Muscle of back (tissue), 11 donors: ENCODE measurements around the gene KCNA10. TPM values are rescaled to one million over a fixed set of nuclear protein-coding genes. Genes with fewer than 3 reads are reported as not detected.
"Not testable (repeated sequence)": the region's sequence is repeated elsewhere in the genome, so short reads cannot be mapped to it uniquely, and the experiment has no call there.

Source experiments
- DNase-seq, 3 donors: peaks; one replicate each; pipeline versions ENCODE4 v3.0.0 to v3.0.0-alpha.2; 2013
- polyA plus RNA-seq, 10 donors: library from polyadenylated mRNA; unstranded; fragments of 120-200 nt; gene quantifications; one replicate each; pipeline ENCODE4 v1.2.1, GENCODE V29; 2013; ENCODE audit not compliant: insufficient read length in 10 of 10

KCNA10 gene
- polyA plus RNA-seq, 10 donors = 0.10 to 1.1 (median 0.52) TPM

DNA sequence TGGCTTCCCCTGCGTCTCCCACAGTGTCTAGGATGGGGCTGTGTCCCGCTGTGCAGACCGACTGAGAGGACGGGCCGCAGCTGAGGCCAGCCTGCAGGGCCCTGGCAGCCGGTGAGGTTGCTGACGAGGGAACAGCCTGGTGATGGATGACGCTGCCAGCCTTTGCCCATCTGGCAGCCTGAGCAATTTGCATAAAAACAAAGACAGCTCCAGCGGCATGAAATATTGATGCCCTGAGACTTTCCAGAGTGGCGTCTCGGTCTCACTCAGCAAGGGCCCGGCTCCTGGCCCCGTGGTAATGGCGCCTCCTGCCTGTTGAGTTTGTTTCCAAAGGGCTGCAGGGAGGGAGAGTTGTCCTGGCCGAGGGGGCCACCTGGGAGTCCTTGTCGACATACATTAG lies 19.1 kb upstream of the KCNA10 start:
- DNase-seq = no peak

DNA sequence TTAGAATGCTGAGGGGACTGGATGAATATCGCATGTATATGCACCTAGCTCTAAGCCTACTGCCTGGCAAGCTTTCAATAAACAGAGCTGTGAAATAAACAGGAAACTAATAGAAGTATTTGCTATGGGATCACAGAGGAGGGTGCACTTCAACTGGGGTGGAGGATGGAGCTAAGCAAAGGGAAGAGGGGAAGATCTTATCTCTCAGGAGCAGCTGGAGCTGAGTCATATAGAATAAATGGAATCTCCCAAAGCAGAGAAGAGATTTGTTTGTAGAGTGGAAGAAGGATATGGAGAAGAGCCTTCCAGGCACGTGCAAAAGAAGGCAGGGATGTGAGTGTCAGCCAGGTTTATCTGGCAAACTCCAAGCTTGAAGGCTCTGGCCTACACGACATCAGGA lies 17.0 kb upstream of the KCNA10 start:
- no peak for DNase-seq

DNA sequence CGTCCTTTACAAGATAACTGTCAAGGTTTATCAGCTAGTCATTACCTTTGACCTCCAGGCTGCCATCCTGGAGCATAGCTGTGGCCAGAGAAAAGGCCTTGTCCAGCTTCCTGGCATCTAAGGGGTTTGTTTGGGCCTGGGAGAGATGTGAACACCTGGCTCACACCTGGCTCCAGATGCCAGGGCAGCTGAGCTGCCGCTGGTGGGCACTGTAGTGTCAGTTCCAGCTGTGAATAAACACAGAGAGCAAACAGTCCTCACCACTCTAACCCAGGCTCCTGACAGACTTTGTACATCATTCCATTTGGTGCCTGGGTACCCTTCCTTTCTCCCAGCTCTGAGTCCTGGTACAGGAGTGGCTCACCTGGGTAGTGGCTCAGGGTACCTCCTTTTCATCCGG lies 14.3 kb upstream of the KCNA10 start:
- no peak for DNase-seq

DNA sequence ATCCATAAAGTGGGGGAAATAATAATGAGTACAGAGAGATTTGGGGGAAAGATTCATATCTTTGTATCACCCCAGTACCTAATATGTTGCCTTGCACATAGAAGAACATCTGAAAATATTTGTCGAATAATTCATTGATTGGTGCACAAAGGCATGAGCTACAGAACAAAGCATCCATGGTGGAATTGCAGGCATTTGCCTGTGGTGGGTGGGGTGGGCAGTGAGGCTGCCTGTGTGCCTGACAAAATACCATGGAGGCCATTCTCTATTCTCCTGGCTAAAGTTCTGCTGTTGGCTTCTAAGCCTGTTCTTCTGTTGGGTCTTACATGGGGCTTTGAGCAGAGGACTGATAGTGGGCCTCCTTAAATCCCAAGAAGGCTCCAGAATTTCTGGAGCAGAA lies 10.0 kb upstream of the KCNA10 start:
- no peak for DNase-seq

DNA sequence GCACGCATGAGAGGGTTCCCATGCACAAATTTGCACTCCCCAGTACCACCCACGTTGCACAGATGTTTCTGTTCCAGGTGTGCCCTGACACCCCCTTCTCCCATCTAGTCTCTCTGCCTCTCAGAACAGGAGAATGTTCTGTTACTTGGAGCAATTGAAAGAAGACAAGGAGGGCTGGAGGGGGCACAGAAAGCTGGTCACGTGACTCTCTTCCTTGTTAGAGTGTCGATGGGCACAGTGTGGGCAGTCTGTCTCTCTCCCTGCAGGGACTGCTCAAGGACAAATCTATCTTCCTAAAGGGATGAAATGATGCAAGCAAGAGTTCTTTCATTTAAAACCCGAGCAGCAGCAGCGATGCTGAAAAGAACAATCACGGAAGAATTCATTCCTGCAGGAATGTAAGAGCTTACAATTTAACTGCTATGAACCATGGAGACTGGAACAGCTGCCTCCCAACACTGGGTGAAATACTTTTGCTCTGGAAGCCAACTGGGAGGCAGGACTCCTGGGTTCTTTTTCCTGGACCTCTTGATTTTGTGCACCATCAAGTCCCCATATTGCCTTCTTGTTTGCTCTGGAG lies 7.3 kb upstream of the KCNA10 start:
- DNase-seq = no peak

DNA sequence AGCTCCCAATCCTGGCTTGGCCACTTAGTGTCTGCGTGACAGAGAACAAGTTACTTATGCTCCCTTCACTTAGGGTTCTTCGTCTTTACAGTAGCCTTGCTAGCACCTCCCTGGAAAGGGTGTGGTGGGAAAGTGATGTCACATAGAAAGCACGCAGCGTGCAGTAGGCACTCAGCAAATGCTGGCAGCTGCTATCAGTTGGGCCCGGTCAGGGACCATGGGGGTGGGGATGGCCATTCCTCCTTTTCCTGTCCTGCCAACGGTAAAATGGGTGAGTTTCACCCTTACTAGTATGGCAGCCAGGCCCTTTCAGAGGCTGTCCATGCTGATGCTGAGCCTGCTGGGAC lies 6.2 kb upstream of the KCNA10 start:
- DNase-seq = no peak

DNA sequence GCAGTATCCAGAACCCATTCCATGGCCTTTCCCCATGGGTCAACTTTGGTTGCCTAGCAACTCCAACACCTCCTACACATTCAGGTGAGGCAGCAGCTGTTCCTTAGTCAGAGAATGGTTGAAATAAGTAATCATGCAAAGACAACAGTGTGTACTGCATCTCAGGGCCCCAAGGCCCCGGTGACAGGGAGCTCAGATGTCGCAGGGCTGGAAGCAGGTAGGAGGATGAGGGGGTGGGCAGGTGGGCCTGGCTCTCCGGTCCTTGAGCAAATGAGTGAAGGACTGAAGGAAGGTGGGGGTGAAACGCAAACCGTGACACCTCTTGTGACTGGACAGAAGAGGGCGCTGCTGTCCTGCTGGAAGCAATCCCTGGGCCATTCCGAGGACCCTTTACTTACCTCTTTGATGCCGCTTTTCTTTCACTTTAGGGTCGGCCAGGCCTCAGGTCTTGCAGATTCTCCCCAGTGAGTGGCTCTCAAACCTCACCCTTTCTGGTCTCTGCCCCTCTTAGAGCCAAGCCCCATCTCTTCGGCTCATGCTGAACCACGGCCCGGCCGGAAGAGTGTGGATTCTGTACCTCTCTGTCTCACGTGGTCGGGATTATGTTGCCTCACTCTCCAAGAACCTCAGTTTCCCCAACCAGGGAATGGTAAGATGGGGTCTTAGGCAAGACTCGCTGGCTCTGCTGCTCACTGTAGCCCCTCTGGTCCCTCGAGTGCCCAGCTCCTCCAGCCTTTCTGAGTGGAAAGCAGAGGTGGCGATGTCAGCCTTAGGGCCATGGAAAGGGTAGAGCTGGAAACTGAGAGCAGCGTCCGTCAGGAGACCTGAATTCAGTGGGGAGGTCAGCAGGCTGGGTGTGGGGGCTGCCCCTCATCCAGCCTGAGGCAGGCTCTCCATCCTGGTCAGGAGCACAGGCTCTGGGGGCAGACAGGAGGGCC lies 5.6 kb upstream of the KCNA10 start:
- peak in 2 of 3 donors; percentile 31 to 53 for DNase-seq

DNA sequence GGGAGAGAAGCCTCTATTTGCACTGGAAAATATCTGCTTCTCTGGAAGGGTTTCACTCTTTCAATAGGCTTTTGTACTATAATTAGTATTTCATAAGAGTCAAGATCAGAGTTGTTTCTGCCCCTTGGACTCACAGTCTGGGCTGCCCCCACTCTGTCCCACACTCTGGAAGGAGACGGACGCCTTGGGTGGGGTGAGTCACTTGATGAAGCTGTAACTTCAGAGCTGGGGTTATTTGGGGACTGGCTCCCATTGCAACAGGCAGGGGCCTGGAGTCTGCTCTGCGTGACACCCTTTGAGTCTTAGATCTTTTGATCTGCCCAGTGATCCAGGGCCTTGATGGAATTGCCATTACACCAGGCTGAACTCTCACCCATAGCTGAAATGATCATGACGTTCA lies 4.0 kb upstream of the KCNA10 start:
- DNase-seq = no peak

DNA sequence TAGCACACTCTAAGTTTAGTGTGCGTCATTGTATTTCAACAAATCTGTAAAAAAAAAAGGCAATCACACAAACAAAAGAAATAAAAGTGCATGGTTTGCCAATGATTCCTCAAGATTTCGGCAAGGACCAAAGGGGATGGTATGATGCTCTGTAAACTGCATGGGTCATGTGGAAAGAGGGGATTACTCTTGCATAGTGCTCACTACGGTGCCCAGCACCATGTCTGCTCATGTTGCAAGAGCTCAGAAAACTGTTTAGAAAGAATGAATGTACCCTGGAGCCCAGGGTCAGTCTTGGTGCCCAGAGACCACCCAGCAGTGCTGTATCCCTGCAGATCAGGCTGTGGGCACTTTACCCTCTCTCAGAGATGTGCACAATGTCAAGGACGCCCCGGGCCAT lies 3.6 kb upstream of the KCNA10 start:
- DNase-seq = no peak

DNA sequence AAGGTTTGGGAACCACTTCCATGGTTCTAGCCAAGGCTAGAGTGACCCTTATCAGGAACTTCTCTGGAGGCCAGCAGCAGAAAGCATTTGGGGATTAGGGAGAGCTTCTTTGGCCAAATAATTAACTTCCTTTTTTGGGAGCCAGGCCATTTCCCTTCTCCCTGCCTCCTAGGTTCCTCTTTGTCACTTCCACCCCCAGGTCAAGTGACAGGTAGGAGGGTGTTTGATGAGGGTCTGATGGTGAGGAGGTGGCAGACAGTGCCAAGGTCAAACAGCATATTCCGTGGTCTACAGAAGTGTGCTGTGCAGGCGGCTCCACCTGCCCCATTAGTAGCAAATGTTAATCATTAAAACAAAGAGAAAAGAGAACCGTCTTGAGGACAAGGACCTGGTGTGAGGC lies 1.9 kb upstream of the KCNA10 start:
- DNase-seq = no peak

DNA sequence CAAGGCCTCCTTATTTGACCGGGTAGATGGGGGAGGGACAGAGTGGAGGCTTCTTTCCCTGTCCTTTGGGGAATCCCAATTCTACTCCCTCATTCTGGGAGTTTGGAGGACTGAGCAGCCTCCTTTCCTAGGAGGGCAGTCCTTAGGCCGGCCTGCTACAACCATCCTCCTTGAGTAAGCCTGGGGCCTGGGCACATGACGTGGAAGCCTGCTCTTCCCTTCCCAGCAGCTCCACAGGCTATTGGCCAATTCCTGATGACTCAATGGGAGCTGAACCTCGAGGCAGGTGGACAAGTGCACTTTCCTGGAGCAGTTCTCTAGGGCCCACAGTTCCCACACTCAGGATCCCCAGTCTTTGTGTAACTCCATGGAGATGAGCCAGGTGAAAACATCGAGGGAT lies 3.1 kb downstream of the KCNA10 start:
- DNase-seq = no peak

DNA sequence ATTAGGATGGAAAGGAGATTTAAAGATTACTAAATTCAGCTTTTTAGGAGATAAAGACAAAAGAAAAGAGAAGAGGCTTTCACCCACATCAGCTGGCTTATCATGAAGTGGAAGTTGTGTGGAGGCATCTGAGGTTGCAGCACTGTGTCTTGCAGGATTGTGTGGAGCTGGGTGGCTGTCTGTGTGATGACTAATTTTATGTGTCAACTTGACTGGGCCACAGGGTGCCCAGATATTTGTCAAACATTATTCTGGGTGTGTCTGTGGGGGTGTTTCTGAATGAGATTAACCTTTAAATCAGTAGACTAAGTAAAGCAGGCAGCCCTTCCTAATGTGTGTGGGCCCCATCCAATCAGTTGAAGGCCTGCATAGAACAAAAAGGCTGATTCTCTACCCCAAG lies 3.9 kb downstream of the KCNA10 start:
- DNase-seq = no peak

DNA sequence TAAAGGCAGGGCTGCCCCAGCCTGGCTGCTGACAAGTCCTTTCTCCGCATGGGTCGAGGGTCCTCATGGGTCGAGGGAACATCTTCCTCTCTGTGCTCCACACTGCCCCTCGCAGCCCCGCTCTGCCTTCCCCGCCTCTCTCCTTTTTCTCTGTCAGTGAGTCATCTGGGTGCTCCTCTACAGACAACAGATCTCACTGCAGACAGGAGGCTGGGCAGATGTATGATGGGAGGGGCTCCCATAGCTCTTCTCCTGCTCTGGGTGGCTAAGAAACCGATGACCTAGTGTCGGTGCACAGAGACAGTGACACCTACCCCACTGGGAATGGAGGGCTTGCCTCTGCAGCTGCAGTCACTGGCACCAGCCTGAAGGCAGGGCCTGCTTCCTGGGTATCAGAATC lies 5.5 kb downstream of the KCNA10 start:
- no peak for DNase-seq

DNA sequence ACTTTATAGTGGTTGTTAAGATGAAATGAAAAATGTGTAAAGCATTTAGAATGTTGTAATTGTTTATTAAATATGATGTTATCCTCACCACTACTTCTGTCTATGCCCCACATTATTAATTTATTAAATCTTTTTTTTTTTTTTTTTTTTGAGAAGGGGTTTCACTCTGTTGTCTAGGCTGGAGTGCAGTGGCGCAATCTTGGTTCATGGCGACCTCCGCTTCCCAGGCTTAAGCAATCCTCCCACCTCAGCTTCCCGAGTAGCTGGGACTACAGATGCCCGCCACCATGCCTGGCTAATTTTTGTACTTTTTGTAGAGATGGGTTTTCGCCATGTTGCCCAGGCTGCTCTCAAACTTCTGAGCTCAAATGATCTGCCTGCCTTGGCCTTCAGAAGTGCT lies 7.5 kb downstream of the KCNA10 start:
- DNase-seq = no peak

DNA sequence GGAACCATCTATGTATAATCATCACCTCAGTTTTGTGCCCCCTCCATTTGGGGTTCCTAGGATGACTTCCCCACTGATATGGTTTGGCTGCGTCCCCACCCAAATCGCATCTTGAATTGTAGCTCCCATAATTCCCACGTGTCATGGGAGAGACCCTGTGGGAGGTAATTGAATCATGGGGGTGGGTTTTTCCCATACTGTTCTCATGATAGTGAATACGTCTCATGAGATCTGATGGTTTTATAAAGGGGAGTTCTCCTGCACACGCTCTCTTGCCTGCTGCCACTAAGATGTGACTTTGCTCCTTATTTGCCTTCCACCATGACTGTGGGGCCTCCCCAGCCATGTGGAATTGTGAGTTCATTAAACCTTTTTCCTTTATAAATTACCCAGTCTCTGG lies 8.1 kb downstream of the KCNA10 start:
- not testable (repeated sequence) for DNase-seq

DNA sequence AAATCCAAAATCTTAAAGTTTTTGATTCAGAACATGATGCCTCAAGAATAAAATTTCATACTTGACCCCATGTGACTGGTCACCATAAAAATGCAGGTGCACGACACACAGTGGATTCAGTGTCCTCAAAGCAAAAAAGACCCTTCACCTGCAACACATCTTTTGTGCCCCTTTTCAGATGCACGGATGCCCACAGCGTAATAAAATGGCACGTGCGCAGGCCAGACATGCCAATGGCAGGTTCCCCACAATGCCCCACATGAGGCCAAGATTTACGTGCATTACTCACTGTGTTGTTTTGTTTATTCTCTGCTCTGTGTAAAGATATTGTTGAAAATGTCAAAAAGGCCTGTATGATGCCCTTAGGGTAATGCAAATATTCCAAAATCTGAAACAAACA lies 9.3 kb downstream of the KCNA10 start:
- no peak for DNase-seq

DNA sequence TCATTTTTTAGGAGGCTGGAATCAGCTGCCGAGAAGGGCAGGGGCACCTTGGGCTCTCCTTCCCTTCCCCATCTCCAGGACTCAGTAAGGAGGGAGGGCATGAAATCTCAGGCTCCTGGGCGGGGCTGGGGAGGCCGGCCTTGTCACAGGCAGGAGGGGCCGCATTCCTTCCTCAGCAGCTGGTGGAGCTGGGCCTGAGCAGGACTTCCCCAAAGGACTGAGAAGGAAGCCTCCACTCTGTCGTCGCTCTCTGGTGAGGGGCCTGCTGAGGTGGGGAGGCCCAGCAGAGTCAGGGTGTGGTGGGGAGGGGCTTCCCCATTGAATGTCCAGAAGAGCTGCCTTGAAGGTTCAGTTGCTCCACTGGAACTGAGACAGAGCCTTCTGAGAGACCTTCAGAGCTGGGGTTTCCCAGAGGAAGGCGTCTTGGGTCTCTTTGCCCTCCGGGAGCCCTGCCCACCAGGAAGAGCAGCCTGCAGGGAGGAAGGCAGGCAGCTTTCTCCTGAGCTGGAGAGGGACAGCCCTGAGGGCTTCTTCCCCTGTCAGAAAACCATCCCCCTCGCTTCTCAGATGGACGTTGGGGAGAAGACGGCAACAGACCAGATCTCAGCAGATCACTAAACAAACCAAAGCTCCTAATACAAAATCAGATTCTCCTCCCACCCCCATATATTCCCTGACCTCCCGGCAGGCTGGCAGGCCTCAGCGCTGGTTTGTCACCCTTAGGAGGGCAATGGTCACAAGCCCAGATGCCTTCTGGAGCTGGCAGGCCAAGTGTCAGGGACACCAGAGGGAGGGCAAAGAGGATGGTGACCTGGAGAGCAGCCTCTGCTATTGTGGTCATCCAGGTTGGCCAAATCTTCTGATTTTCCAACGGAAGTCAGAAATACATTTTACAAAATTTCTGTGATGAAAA lies 10.7 kb downstream of the KCNA10 start:
- DNase-seq = peak in 2 of 3 donors; percentile 16 to 46

DNA sequence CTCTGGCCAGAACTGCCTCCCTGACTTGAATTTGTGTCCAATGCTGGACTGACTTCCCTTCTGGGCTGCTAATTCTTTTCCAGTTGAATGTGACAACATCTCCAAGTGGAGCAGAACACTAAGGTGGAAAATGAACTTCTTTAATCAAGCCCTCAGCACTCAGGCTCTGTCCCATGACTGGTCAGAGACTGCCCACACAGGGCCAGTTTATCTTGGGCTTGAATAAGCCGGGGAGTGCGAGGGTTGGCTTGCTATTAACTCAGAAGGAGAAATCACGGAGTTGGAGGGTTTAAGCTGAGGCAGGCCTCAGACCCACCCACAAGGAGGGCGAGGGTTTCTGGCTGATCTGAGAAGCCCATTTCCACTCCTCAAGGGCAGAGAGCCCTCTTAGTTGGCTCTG lies 12.4 kb downstream of the KCNA10 start:
- DNase-seq = no peak

DNA sequence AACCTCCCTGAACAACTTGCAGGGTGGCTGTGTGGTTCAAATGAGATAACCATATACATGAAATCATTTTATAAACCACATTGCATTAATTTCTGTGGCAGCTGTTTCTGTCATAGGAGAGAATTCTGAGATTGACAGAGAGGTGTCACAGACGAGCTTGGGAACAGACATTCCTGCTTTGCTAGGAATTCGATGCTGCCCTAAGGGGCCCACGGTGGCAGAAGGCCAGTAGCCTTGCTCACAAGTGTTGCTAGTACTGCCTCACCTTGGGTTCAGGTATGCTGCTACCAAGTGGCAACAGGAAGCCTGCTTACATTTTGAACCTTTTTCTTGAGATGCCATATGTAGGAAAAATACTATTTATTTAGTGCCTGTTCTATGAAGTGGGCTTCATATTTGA lies 13.4 kb downstream of the KCNA10 start:
- no peak for DNase-seq

DNA sequence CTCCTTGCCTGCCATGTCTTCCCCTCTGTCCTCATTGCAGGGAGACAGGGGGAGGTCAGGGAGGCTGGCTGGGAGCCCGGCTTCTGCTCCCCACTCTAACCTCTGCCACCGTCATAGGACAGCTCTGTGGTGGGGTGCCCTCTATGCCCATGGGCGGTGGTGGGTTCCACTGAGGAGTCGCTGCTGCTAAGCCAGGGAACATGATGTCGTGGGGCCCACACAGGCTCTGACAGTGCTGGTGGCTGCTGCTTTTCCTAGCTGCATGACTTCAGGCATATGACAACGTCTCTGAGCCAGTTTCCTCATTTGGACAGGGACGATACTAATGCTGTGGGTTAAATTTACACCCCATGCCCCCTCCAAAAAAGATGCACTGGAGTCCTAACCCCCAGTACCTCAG lies 14.7 kb downstream of the KCNA10 start:
- DNase-seq = no peak

DNA sequence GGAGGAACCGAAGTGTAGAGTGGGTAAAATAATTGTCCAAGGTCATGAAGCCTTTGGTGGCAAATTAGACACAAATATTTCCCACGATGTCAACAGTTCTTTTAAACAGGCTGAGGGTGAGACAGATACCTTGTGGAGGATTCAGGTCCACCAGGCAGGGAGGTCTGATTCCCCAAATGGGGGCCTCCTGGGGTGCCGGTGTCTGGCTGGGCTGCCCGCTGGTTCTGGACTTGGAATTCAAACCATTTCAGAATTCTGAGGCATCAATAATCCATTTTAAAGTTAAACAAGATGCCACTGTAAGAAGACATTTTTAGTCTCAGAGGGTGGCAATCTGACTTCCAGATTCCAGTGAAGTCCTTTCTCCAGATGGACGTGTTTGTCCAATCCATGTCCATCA lies 15.5 kb downstream of the KCNA10 start:
- no peak for DNase-seq

DNA sequence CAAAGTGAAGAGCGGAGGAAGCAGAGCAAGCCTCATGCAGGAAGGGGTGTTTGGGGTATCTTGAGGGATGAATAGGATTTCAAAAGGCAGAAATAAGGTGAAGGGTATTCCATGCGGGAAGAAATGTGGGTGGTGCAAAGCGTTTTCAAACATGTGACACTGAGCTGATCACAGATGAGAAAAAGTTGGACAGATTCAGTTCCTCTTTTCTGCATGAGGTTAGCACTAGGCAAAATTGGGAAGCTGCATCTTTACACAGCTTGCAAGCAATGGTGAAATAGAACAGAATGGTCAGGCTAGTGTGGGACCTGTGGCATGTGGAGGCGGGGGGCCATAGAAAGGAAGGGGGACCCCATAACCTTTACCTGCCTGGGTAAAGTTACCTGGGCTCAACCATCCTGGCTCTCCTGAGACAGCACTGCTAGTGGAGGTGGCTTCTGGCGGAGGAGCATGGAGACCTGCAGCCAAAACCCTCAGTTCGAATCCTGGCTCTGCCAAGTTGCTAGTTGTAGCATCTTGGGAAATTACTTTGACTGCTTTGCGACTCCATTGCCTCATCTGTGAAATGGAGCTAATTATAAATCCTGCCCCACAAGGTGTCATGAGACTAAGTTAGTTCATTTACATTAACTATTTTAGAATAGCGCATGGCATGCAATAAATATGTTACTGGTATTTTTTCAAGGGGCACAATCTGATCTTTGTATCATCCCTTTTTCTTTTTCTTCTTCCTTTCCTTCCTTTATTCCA lies 16.4 kb downstream of the KCNA10 start:
- DNase-seq = peak in 1 of 3 donors; percentile 17
